Ovary (tissue), 9 donors: Measurements from ENCODE around the gene KCTD13. TPM values are rescaled to one million over a fixed set of nuclear protein-coding genes. Genes with fewer than 3 reads are reported as not detected.
"Not testable (repeated sequence)": the region's sequence is repeated elsewhere in the genome, so short reads cannot be mapped to it uniquely, and the experiment has no call there.

Source experiments
- DNase-seq, 5 donors: peaks; one replicate each; pipeline ENCODE4 v3.0.0-alpha.2; 2019 to 2020
- H3K27ac ChIP-seq, 2 donors: fragments of 200-600 bp; one replicate each; pipeline versions ENCODE4 v1.5.1 to v1.8.0; 2019 to 2022
- H3K27me3 ChIP-seq: fragments of 200-600 bp; one replicate; pipeline ENCODE4 v1.8.0; 2022
- H3K36me3 ChIP-seq: fragments of 200-600 bp; sonication (generic); one replicate; pipeline ENCODE4 v1.5.1; 2019
- H3K4me1 ChIP-seq: one replicate; pipeline ENCODE4 v1.8.1; 2013; ENCODE audit warnings: mild to moderate bottlenecking, moderate library complexity; ENCODE audit not compliant: insufficient read depth
- H3K4me3 ChIP-seq: fragments of 200-600 bp; sonication (generic); one replicate; pipeline ENCODE4 v1.5.1; 2017
- H3K9me3 ChIP-seq, 2 donors: fragments of 200-600 bp in 1 of 2; sonication (generic) in 1 of 2; one replicate each; pipeline versions ENCODE4 v1.5.1 to v1.8.1; 2013 to 2019; ENCODE audit warnings: mild to moderate bottlenecking in 1 of 2, moderate library complexity in 1 of 2
- CTCF ChIP-seq, 3 donors: fragments of 450-650 bp in 2 of 3; fragments of 200-600 bp in 1 of 3; IDR thresholded peaks; one replicate each; pipeline versions ENCODE4 v1.5.1 to v1.8.0; 2016 to 2022; ENCODE audit warnings: antibody characterized with exemption in 3 of 3, mild to moderate bottlenecking in 1 of 3
- EP300 ChIP-seq: sonication (generic); formaldehyde crosslinking; IDR thresholded peaks from one replicate; pipeline ENCODE4 v1.6.1; 2017; ENCODE audit warnings: antibody characterized with exemption
- POLR2A ChIP-seq: fragments of 450-650 bp; IDR thresholded peaks from one replicate; pipeline ENCODE4 v1.6.1; 2017; ENCODE audit warnings: antibody characterized with exemption, mild to moderate bottlenecking, moderate library complexity
- WGBS, 3 donors: extraction: QIAGEN DNeasy Blood & Tissue Kit in 1 of 3; methylation state at CpG; one replicate each; pipeline versions ENCODE4 v1.1.5 to v1.1.7; 2013 to 2017; 5-methylcytosine and 5-hydroxymethylcytosine counted together
- intact Hi-C, 4 donors: fragments of 100-400 bp; cut with DNase I; formaldehyde crosslinking; loops; one replicate each; pipeline versions ENCODE4 v1.11.0 to v1.15.1; 2022 to 2023
- polyA plus RNA-seq, 2 donors: library from polyadenylated mRNA; stranded (reverse); fragments of 200-250 nt in 1 of 2; fragments of 350-450 nt in 1 of 2; fragmentation: Illumina TruSeq in 1 of 2; extraction: RNeasy Lipid Tissue Mini Kit (QIAGEN cat#74804) in 1 of 2; gene quantifications; one replicate each; pipeline ENCODE4 v1.2.3, GENCODE V29; 2013 to 2014
- total RNA-seq, 7 donors: library from RNA; depleted of rRNA in 2 of 7; stranded (reverse); fragments of >200 nt in 2 of 7; fragmentation: NEBNext Ultra II Directional in 3 of 7; extraction: Animal tissue kit (Norgen Biotek cat#: 25700) in 3 of 7; gene quantifications; one replicate each; pipeline versions ENCODE4 v1.1.0 to v1.2.4, GENCODE V29; 2016 to 2023
- donor health status: DM: no; HTN: no; CAD: no; lungs with moderate emphysema.
- donor health status: DM: no; HTN: no; CAD: no.
- donor health status: Bipolar disorder and iron deficiency.
- donor health status: DM: yes; HTN: yes; CAD: no.
- donor health status: DM: no; HTN: no; CAD: no.
- donor health status: DM: yes; HTN: yes; CAD: no.

Gene KCTD13
- total and polyA plus RNA-seq, 9 donors = 7.0 to 36.8 (median 23.3) TPM

- Histone ChIP-seq H3K4me3 (no peak overlapping the region), H3K4me1 (no peaks in the 10 kb centered on the region), H3K27ac (no peak overlapping the region), H3K36me3 (no peaks in the 10 kb centered on the region), H3K9me3 (no peaks in the 10 kb centered on the region), H3K27me3 (no peaks in the 10 kb centered on the region)
- 83 to 84% (median 84%) methylated on average over 20 of the region's 20 CpGs for whole genome bisulfite sequencing, 3 donors
- intact Hi-C loops = loop anchor here in 1 of 4 donors (5.0 kb wide), 1 partner anchor 39 kb away; no protein-coding TSS in a partner anchor
- TF ChIP-seq CTCF (IDR thresholded peaks at IDR 0.05) = no peak
- TF ChIP-seq POLR2A = no peak
- TF ChIP-seq EP300 = no peak
- no peak for DNase-seq
Measured at GRCh38 chr16:29910819-29911675, 15.0 kb downstream of the KCTD13 start.

- H3K27me3 ChIP-seq, H3K36me3 ChIP-seq: not testable (repeated sequence)
- intact Hi-C loops = loop anchor here in 1 of 4 donors (5.0 kb wide), 1 partner anchor 38 kb away; no protein-coding TSS in a partner anchor
Measured at GRCh38 chr16:29909851-29910250, 16.2 kb downstream of the KCTD13 start.

GRCh38 chr16:29909391-29909790 lies 16.6 kb downstream of the KCTD13 start:
- no peak overlapping the region for H3K27ac ChIP-seq
- no peaks in the 10 kb centered on the region for H3K27me3 ChIP-seq
- H3K4me1 ChIP-seq = no peaks in the 10 kb centered on the region
- no peaks in the 10 kb centered on the region for H3K36me3 ChIP-seq
- no peak overlapping the region for H3K4me3 ChIP-seq
- WGBS, 3 donors = 78 to 83% (median 79%) methylated on average over 2 of the region's 2 CpGs
- intact Hi-C loops = no loop called here
- no peaks in the 10 kb centered on the region for H3K9me3 ChIP-seq
- no peak for TF ChIP-seq EP300
- TF ChIP-seq POLR2A = no peak
- no peak for TF ChIP-seq CTCF (IDR thresholded peaks at IDR 0.05)
- DNase-seq = no peak

More at GRCh38 chr16:29909851-29910250, 16.2 kb downstream of the KCTD13 start:
- H3K9me3 ChIP-seq, H3K4me3 ChIP-seq, H3K4me1 ChIP-seq, DNase-seq, H3K27ac ChIP-seq: not testable (repeated sequence)
- 76 to 83% (median 78%) methylated on average over 6 of the region's 6 CpGs for WGBS, 3 donors

GRCh38 chr16:29908719-29909220 lies 17.3 kb downstream of the KCTD13 start:
- TF ChIP-seq EP300 (no peak), POLR2A (no peak), CTCF (IDR thresholded peaks at IDR 0.05) (no peak)
- intact Hi-C loops = no loop called here
- 82 to 90% (median 83%) methylated on average over 2 of the region's 2 CpGs for WGBS, 3 donors
- Histone ChIP-seq H3K4me3 (no peak overlapping the region), H3K36me3 (no peaks in the 10 kb centered on the region), H3K9me3 (no peaks in the 10 kb centered on the region), H3K27me3 (no peaks in the 10 kb centered on the region), H3K4me1 (no peaks in the 10 kb centered on the region), H3K27ac (no peak overlapping the region)
- DNase-seq = no peak

- intact Hi-C loops = no loop called here
- H3K36me3 ChIP-seq = no peaks in the 10 kb centered on the region
- no peaks in the 10 kb centered on the region for H3K4me1 ChIP-seq
- no peaks in the 10 kb centered on the region for H3K27me3 ChIP-seq
- DNase-seq = no peak
- no peaks in the 10 kb centered on the region for H3K9me3 ChIP-seq
- no peak overlapping the region for H3K4me3 ChIP-seq
- 67 to 75% (median 72%) methylated on average over 2 of the region's 2 CpGs for WGBS, 3 donors
- no peak overlapping the region for H3K27ac ChIP-seq
- TF ChIP-seq POLR2A (no peak), EP300 (no peak), CTCF (IDR thresholded peaks at IDR 0.05) (no peak)
Measured at GRCh38 chr16:29907973-29908372, 18.1 kb downstream of the KCTD13 start.
